ENCODE data around the gene IL1RAP. TPM values are rescaled to one million over a fixed set of nuclear protein-coding genes. Genes with fewer than 3 reads are reported as not detected.

IL1RAP gene
- total and polyA plus RNA-seq, 9 of the 15 experiments (the other 6 are each of a cell fraction or from before 2014, with no cell fraction given): 0.23 to 1.8 (median 0.88) TPM

- no peaks in the 10 kb centered on the region for H3K9me1 ChIP-seq (ENCODE audit: control insufficient read depth, insufficient read depth, low read length)
- POLR2A ChIA-PET: no interaction called here
- no peak overlapping the region for H3K27ac ChIP-seq (ENCODE audit: extremely low read depth, low read depth, low read length)
- TF ChIP-seq GATA2 (CRISPR knock-in tag; IDR thresholded peaks at IDR 0.05): no peak
- TF ChIP-seq ATF1 (CRISPR knock-in tag; IDR thresholded peaks at IDR 0.05): no peak
- TF ChIP-seq ATF1 (tag; IDR thresholded peaks at IDR 0.05): no peak
- no peak for TF ChIP-seq IRF1 (CRISPR knock-in tag; IDR thresholded peaks at IDR 0.05; ENCODE audit: borderline replicate concordance)
- no peak for TF ChIP-seq ZNF766 (CRISPR knock-in tag; conservative IDR thresholded peaks at IDR 0.05)
- TF ChIP-seq ZKSCAN8 (CRISPR knock-in tag; IDR thresholded peaks at IDR 0.05): no peak
- no peak for TF ChIP-seq BRF1 (IDR thresholded peaks at IDR 0.05; ENCODE audit: borderline replicate concordance, extremely low read depth, insufficient read length)
- no peak for TF ChIP-seq BRD4 (IDR thresholded peaks at IDR 0.05)
- no peak for TF ChIP-seq KLF16 (IDR thresholded peaks at IDR 0.05)
- intact Hi-C loops (cut with micrococcal nuclease) (no loop called here), in situ Hi-C loops (cut with MboI) (no loop called here)
- BruUV-seq (replicated peaks): no TSS peak
- FAIRE-seq (no peak), ATAC-seq (no peak), DNase-seq (ENCODE audit: extremely low read depth in 1 of 4, low spot score in 3 of 4) (no peak)
- H3K27me3 ChIP-seq (ENCODE audit: control insufficient read depth in 2 of 2, insufficient read depth in 2 of 2, low read length in 2 of 2): no peaks in the 10 kb centered on the region
- no peaks in the 10 kb centered on the region for H3K9me3 ChIP-seq (replicated peaks; ENCODE audit: control insufficient read depth, insufficient read depth, low read depth, low read length)
- H3K4me2 ChIP-seq (ENCODE audit: insufficient read depth, low read length): no peak overlapping the region
- H2AFZ ChIP-seq (ENCODE audit: low read depth, low read length): no peak overlapping the region
- no peaks in the 10 kb centered on the region for H3K36me3 ChIP-seq (ENCODE audit: control insufficient read depth, insufficient read depth, low read length)
- CTCF ChIA-PET (ENCODE audit: low intra/inter-chr PET ratio): no interaction called here
- no peaks in the 10 kb centered on the region for H3K79me2 ChIP-seq (ENCODE audit: control insufficient read depth, insufficient read depth, low read length)
- no peak overlapping the region for H3K9ac ChIP-seq (ENCODE audit: insufficient read depth in 1 of 2, low read depth in 2 of 2, low read length in 2 of 2)
- H3K4me3 ChIP-seq: no peak overlapping the region
- H3K4me1 ChIP-seq (replicated peaks in 1 of 2; ENCODE audit: control insufficient read depth in 2 of 2, insufficient read depth in 2 of 2, low read length in 2 of 2): no peaks in the 10 kb centered on the region
- 3% methylated on average over 13 of the region's 16 CpGs for WGBS (ENCODE audit: insufficient coverage, low coverage, missing lambda C conversion rate)
- H4K20me1 ChIP-seq (replicated peaks; ENCODE audit: control insufficient read depth, insufficient read depth, low read length): no peaks in the 10 kb centered on the region
Observed at GRCh38 chr3:190552969-190553759, 39.3 kb downstream of the IL1RAP start.
